NCI-H2196 treated with DMSO at 0.1 percent for 48 hours (cell line): ENCODE data around the gene PIP5KL1.
A peak's percentile ranks its signal among the peaks of the same experiment; 100 is the strongest.

ENCODE experiments used
- DNase-seq: peaks from one replicate; lab custom pipeline; 2025; ENCODE audit not compliant: unreplicated experiment; lab: John Stamatoyannopoulos, UW

Gene PIP5KL1

GRCh38 chr9:127875306-127875966 lies 55.1 kb downstream of the PIP5KL1 start:
- no peak for DNase-seq

- no peak for DNase-seq
Measured at GRCh38 chr9:127874301-127875221, 56.0 kb downstream of the PIP5KL1 start.

- peak; percentile 49 for DNase-seq
Measured at GRCh38 chr9:127873886-127874285, 56.7 kb downstream of the PIP5KL1 start.

- DNase-seq: no peak
Measured at GRCh38 chr9:127873223-127873691, 57.3 kb downstream of the PIP5KL1 start.

- DNase-seq: no peak
Measured at GRCh38 chr9:127872369-127873222, 58.0 kb downstream of the PIP5KL1 start.

- DNase-seq: no peak
Measured at GRCh38 chr9:127871531-127871930, 59.0 kb downstream of the PIP5KL1 start.

GRCh38 chr9:127870887-127871286 lies 59.7 kb downstream of the PIP5KL1 start:
- no peak for DNase-seq
